ENCODE results near the gene ARHGEF7.

Gene ARHGEF7

GRCh38 chr13:111166882-111167675, 52.0 kb downstream of the ARHGEF7 start:
- DNase-seq (ENCODE audit: low read depth in 4 of 4, low spot score in 1 of 4) = no peak

GRCh38 chr13:111168107-111168506, 53.0 kb downstream of the ARHGEF7 start:
- DNase-seq (ENCODE audit: low read depth in 4 of 4, low spot score in 1 of 4) = no peak

GRCh38 chr13:111171112-111171511, 56.0 kb downstream of the ARHGEF7 start:
- no peak for DNase-seq (ENCODE audit: low read depth in 4 of 4, low spot score in 1 of 4)

GRCh38 chr13:111171629-111172028, 56.5 kb downstream of the ARHGEF7 start:
- DNase-seq (ENCODE audit: low read depth in 4 of 4, low spot score in 1 of 4) = no peak

- no peak for DNase-seq (ENCODE audit: low read depth in 4 of 4, low spot score in 1 of 4)
These were observed 59.4 kb downstream of the ARHGEF7 start for GRCh38 chr13:111174377-111175114.

GRCh38 chr13:111175372-111175771, 60.3 kb downstream of the ARHGEF7 start:
- no peak for DNase-seq (ENCODE audit: low read depth in 4 of 4, low spot score in 1 of 4)

- no peak for DNase-seq (ENCODE audit: low read depth in 4 of 4, low spot score in 1 of 4)
These were observed 60.8 kb downstream of the ARHGEF7 start for GRCh38 chr13:111175935-111176334.

GRCh38 chr13:111176421-111176820, 61.3 kb downstream of the ARHGEF7 start:
- DNase-seq (ENCODE audit: low read depth in 4 of 4, low spot score in 1 of 4) = no peak

GRCh38 chr13:111177081-111177711, 62.1 kb downstream of the ARHGEF7 start:
- no peak for DNase-seq (ENCODE audit: low read depth in 4 of 4, low spot score in 1 of 4)

GRCh38 chr13:111177921-111178320, 62.8 kb downstream of the ARHGEF7 start:
- DNase-seq (ENCODE audit: low read depth in 4 of 4, low spot score in 1 of 4) = no peak

GRCh38 chr13:111178402-111178801, 63.3 kb downstream of the ARHGEF7 start:
- no peak for DNase-seq (ENCODE audit: low read depth in 4 of 4, low spot score in 1 of 4)

GRCh38 chr13:111179908-111180760, 65.0 kb downstream of the ARHGEF7 start:
- DNase-seq (ENCODE audit: low read depth in 4 of 4, low spot score in 1 of 4) = no peak

- DNase-seq (ENCODE audit: low read depth in 4 of 4, low spot score in 1 of 4) = no peak
These were observed 66.9 kb downstream of the ARHGEF7 start for GRCh38 chr13:111181977-111182376.

GRCh38 chr13:111183087-111183645, 68.1 kb downstream of the ARHGEF7 start:
- DNase-seq (ENCODE audit: low read depth in 4 of 4, low spot score in 1 of 4) = no peak

GRCh38 chr13:111183959-111184358, 68.8 kb downstream of the ARHGEF7 start:
- no peak for DNase-seq (ENCODE audit: low read depth in 4 of 4, low spot score in 1 of 4)

- no peak for DNase-seq (ENCODE audit: low read depth in 4 of 4, low spot score in 1 of 4)
These were observed 69.6 kb downstream of the ARHGEF7 start for GRCh38 chr13:111184458-111185401.

GRCh38 chr13:111186305-111186935, 71.3 kb downstream of the ARHGEF7 start:
- DNase-seq (ENCODE audit: low read depth in 4 of 4, low spot score in 1 of 4) = no peak

- no peak for DNase-seq (ENCODE audit: low read depth in 4 of 4, low spot score in 1 of 4)
These were observed 72.9 kb downstream of the ARHGEF7 start for GRCh38 chr13:111187960-111188541.

GRCh38 chr13:111189064-111189505, 74.0 kb downstream of the ARHGEF7 start:
- DNase-seq (ENCODE audit: low read depth in 4 of 4, low spot score in 1 of 4) = peak in 2 of 4 experiments; percentile 10 to 36
